ENCODE measurements around the gene DPY19L3. TPM values are rescaled to one million over a fixed set of nuclear protein-coding genes. Genes with fewer than 3 reads are reported as not detected.

The DPY19L3 gene
- total RNA-seq, result 10 to 100 TPM; 14.3 to 14.6 TPM

- intact Hi-C loops (cut with DNase I, micrococcal nuclease), result loop anchor here (1.0 to 10.0 kb wide), 12 partner anchors 59 to 1769 kb away; partner anchors contain the start of genes PDCD5 (in 2 of the 2), ANKRD27 (in 1 of the 2), CEBPG (in 1 of the 2) and GPATCH1 (in 1 of the 2)
- ChIA-PET POLR2A (interaction anchor here (0.6 to 0.8 kb wide), 2 partner anchors 60 to 300 kb away, joined by 5 to 11 read pairs; partner anchors contain the start of gene ZNF507), CTCF (interaction anchor here (0.7 to 0.8 kb wide), 3 partner anchors 46 to 113 kb away, joined by 3 to 4 read pairs (median 3); partner anchors contain the start of gene ZNF507)
- H3K9me3 Mint-ChIP-seq (ENCODE audit: low read depth), result no peaks in the 10 kb centered on the region
- peaks cover 17% of the 10 kb centered on the region for H3K36me3 Mint-ChIP-seq (ENCODE audit: low read depth)
- ATAC-seq (peak; percentile 97), DNase-seq (peak; percentile 95)
- H3K27me3 Mint-ChIP-seq, result no peaks in the 10 kb centered on the region
- H3K4me1 Mint-ChIP-seq, result peaks cover 20% of the 10 kb centered on the region
- peak within 1 kb of the TSS; percentile 91 for H3K27ac Mint-ChIP-seq
- peak within 1 kb of the TSS; percentile 84 for H3K4me3 Mint-ChIP-seq
These were observed at the start of gene DPY19L3 for GRCh38 chr19:32405431-32406160. Gene DPY19L3 (plus strand): TSS chr19:32405770. CDS start chr19:32408254, 2,484 bp downstream.

- POLR2A ChIA-PET, result no interaction called here
These were observed 47.9 kb upstream of the DPY19L3 start for GRCh38 chr19:32357720-32358119.

GRCh38 chr19:32358321-32358720 is 47.2 kb upstream of the DPY19L3 start:
- no peak overlapping the region for H3K27ac Mint-ChIP-seq

More at GRCh38 chr19:32357720-32358119, 47.9 kb upstream of the DPY19L3 start:
- Mint-ChIP-seq H3K9me3 (ENCODE audit: low read depth) (no peaks in the 10 kb centered on the region), H3K4me3 (no peak overlapping the region), H3K27me3 (no peaks in the 10 kb centered on the region), H3K36me3 (ENCODE audit: low read depth) (peaks cover 63% of the 10 kb centered on the region), H3K27ac (no peak overlapping the region), H3K4me1 (peaks cover 37% of the 10 kb centered on the region)
- intact Hi-C loops (cut with DNase I, micrococcal nuclease), result no loop called here
- ATAC-seq (no peak), DNase-seq (no peak)
- CTCF ChIA-PET, result interaction anchor here (0.7 to 1.8 kb wide), 3 partner anchors 10 to 1691 kb away, joined by 3 to 7 read pairs (median 5); no protein-coding TSS in a partner anchor

GRCh38 chr19:32359581-32359980 is 46.0 kb upstream of the DPY19L3 start:
- H3K4me1 Mint-ChIP-seq, result peaks cover 39% of the 10 kb centered on the region
- POLR2A ChIA-PET, result no interaction called here
- CTCF ChIA-PET, result interaction anchor here (0.6 to 1.0 kb wide), 2 partner anchors 46 to 1785 kb away, joined by 3 read pairs; no protein-coding TSS in a partner anchor

More at GRCh38 chr19:32358321-32358720, 47.2 kb upstream of the DPY19L3 start:
- H3K36me3 Mint-ChIP-seq (ENCODE audit: low read depth), result peaks cover 60% of the 10 kb centered on the region
- POLR2A ChIA-PET, result no interaction called here
- intact Hi-C loops (cut with DNase I, micrococcal nuclease), result no loop called here
- peaks cover 38% of the 10 kb centered on the region for H3K4me1 Mint-ChIP-seq
- H3K4me3 Mint-ChIP-seq, result no peak overlapping the region
- no peaks in the 10 kb centered on the region for H3K27me3 Mint-ChIP-seq
- no peaks in the 10 kb centered on the region for H3K9me3 Mint-ChIP-seq (ENCODE audit: low read depth)
- CTCF ChIA-PET, result interaction anchor here (1.5 to 1.8 kb wide), 2 partner anchors 10 to 11 kb away, joined by 5 to 7 read pairs; no protein-coding TSS in a partner anchor
- ATAC-seq (no peak), DNase-seq (no peak)

GRCh38 chr19:32361574-32362317 is 43.8 kb upstream of the DPY19L3 start:
- intact Hi-C loops (cut with DNase I, micrococcal nuclease), result no loop called here
- no peaks in the 10 kb centered on the region for H3K27me3 Mint-ChIP-seq
- peaks cover 37% of the 10 kb centered on the region for H3K4me1 Mint-ChIP-seq
- peaks cover 57% of the 10 kb centered on the region for H3K36me3 Mint-ChIP-seq (ENCODE audit: low read depth)
- CTCF ChIA-PET, result no interaction called here
- ATAC-seq (no peak), DNase-seq (no peak)
- no peak overlapping the region for H3K4me3 Mint-ChIP-seq
- H3K27ac Mint-ChIP-seq, result peak overlapping the region; percentile 18
- POLR2A ChIA-PET, result no interaction called here
- H3K9me3 Mint-ChIP-seq (ENCODE audit: low read depth), result no peaks in the 10 kb centered on the region

More at GRCh38 chr19:32359581-32359980, 46.0 kb upstream of the DPY19L3 start:
- intact Hi-C loops (cut with DNase I, micrococcal nuclease), result no loop called here
- DNase-seq, result no peak
- no peak overlapping the region for H3K4me3 Mint-ChIP-seq
- no peaks in the 10 kb centered on the region for H3K9me3 Mint-ChIP-seq (ENCODE audit: low read depth)
- ATAC-seq, result no peak
- no peaks in the 10 kb centered on the region for H3K27me3 Mint-ChIP-seq
- no peak overlapping the region for H3K27ac Mint-ChIP-seq
- H3K36me3 Mint-ChIP-seq (ENCODE audit: low read depth), result peaks cover 58% of the 10 kb centered on the region

- ATAC-seq (no peak), DNase-seq (no peak)
- no peak overlapping the region for H3K4me3 Mint-ChIP-seq
- H3K4me1 Mint-ChIP-seq, result peaks cover 40% of the 10 kb centered on the region
- H3K27ac Mint-ChIP-seq, result peak overlapping the region; percentile 18
- H3K27me3 Mint-ChIP-seq, result no peaks in the 10 kb centered on the region
- ChIA-PET CTCF (no interaction called here), POLR2A (no interaction called here)
- H3K36me3 Mint-ChIP-seq (ENCODE audit: low read depth), result peaks cover 60% of the 10 kb centered on the region
- intact Hi-C loops (cut with DNase I, micrococcal nuclease), result no loop called here
- no peaks in the 10 kb centered on the region for H3K9me3 Mint-ChIP-seq (ENCODE audit: low read depth)
These were observed 43.3 kb upstream of the DPY19L3 start for GRCh38 chr19:32362318-32362691.

- POLR2A ChIA-PET, result no interaction called here
- ATAC-seq (no peak), DNase-seq (no peak)
- H3K36me3 Mint-ChIP-seq (ENCODE audit: low read depth), result peaks cover 66% of the 10 kb centered on the region
- H3K4me1 Mint-ChIP-seq, result peaks cover 43% of the 10 kb centered on the region
- CTCF ChIA-PET, result interaction anchor here (0.7 kb wide), 1 partner anchor 41 kb away, joined by 3 read pairs; no protein-coding TSS in a partner anchor
- intact Hi-C loops (cut with DNase I, micrococcal nuclease), result no loop called here
- no peak overlapping the region for H3K4me3 Mint-ChIP-seq
- no peaks in the 10 kb centered on the region for H3K27me3 Mint-ChIP-seq
- H3K27ac Mint-ChIP-seq, result no peak overlapping the region
- no peaks in the 10 kb centered on the region for H3K9me3 Mint-ChIP-seq (ENCODE audit: low read depth)
These were observed 42.4 kb upstream of the DPY19L3 start for GRCh38 chr19:32363175-32363574.

GRCh38 chr19:32363632-32364031 is 41.9 kb upstream of the DPY19L3 start:
- Mint-ChIP-seq H3K27me3 (no peaks in the 10 kb centered on the region), H3K4me3 (no peak overlapping the region), H3K9me3 (ENCODE audit: low read depth) (no peaks in the 10 kb centered on the region), H3K4me1 (peaks cover 41% of the 10 kb centered on the region), H3K27ac (no peak overlapping the region), H3K36me3 (ENCODE audit: low read depth) (peaks cover 68% of the 10 kb centered on the region)
- no peak for ATAC-seq
- DNase-seq, result no peak
- POLR2A ChIA-PET, result no interaction called here
- intact Hi-C loops (cut with DNase I, micrococcal nuclease), result no loop called here
- CTCF ChIA-PET, result interaction anchor here (0.7 to 0.9 kb wide), 3 partner anchors 18 to 40 kb away, joined by 3 read pairs; partner anchors contain the start of gene ZNF507

GRCh38 chr19:32364040-32364439 is 41.5 kb upstream of the DPY19L3 start:
- ATAC-seq (no peak), DNase-seq (no peak)
- ChIA-PET POLR2A (no interaction called here), CTCF (interaction anchor here (0.9 kb wide), 2 partner anchors 18 to 24 kb away, joined by 3 read pairs; partner anchors contain the start of gene ZNF507)
- H3K27ac Mint-ChIP-seq, result no peak overlapping the region
- H3K4me3 Mint-ChIP-seq, result no peak overlapping the region
- peaks cover 41% of the 10 kb centered on the region for H3K4me1 Mint-ChIP-seq
- intact Hi-C loops (cut with DNase I, micrococcal nuclease), result no loop called here
- no peaks in the 10 kb centered on the region for H3K27me3 Mint-ChIP-seq
- no peaks in the 10 kb centered on the region for H3K9me3 Mint-ChIP-seq (ENCODE audit: low read depth)
- H3K36me3 Mint-ChIP-seq (ENCODE audit: low read depth), result peaks cover 71% of the 10 kb centered on the region

- ATAC-seq (no peak), DNase-seq (no peak)
- ChIA-PET POLR2A (no interaction called here), CTCF (interaction anchor here (1.6 kb wide), 1 partner anchor 10 kb away, joined by 7 read pairs; no protein-coding TSS in a partner anchor)
- Mint-ChIP-seq H3K36me3 (ENCODE audit: low read depth) (peaks cover 79% of the 10 kb centered on the region), H3K27ac (no peak overlapping the region), H3K27me3 (no peaks in the 10 kb centered on the region), H3K9me3 (ENCODE audit: low read depth) (no peaks in the 10 kb centered on the region), H3K4me3 (no peak overlapping the region), H3K4me1 (peaks cover 33% of the 10 kb centered on the region)
- intact Hi-C loops (cut with DNase I, micrococcal nuclease), result no loop called here
These were observed 38.5 kb upstream of the DPY19L3 start for GRCh38 chr19:32367063-32367462.

GRCh38 chr19:32367948-32368536 is 37.5 kb upstream of the DPY19L3 start:
- Mint-ChIP-seq H3K27ac (no peak overlapping the region), H3K4me3 (no peak overlapping the region), H3K36me3 (ENCODE audit: low read depth) (peaks cover 79% of the 10 kb centered on the region), H3K4me1 (peaks cover 29% of the 10 kb centered on the region), H3K27me3 (no peaks in the 10 kb centered on the region), H3K9me3 (ENCODE audit: low read depth) (no peaks in the 10 kb centered on the region)
- ChIA-PET CTCF (interaction anchor here (0.7 to 1.6 kb wide), 2 partner anchors 11 to 17 kb away, joined by 3 to 7 read pairs; no protein-coding TSS in a partner anchor), POLR2A (interaction anchor here (0.6 to 0.7 kb wide), 2 partner anchors 30 to 39 kb away, joined by 3 to 4 read pairs; no protein-coding TSS in a partner anchor)
- no peak for ATAC-seq
- no peak for DNase-seq
- intact Hi-C loops (cut with DNase I, micrococcal nuclease), result no loop called here

All from activated CD4-positive, alpha-beta T cell treated with anti-CD3 and anti-CD28 coated beads for 36 hours (primary cell).